K562 (cell line): ENCODE results near the gene ARF4. TPM values are rescaled to one million over a fixed set of nuclear protein-coding genes. Genes with fewer than 3 reads are reported as not detected.
A peak's percentile ranks its signal among the peaks of the same experiment; 100 is the strongest.

Source experiments
- BHLHE40 ChIP-seq: IDR thresholded peaks from 2 replicates; pipeline ENCODE4 v1.6.1; 2011; ENCODE audit warnings: low read length, improper control_type of control experiment
- CXXC5 ChIP-seq: fragments of 250-450 bp; sonication (Bioruptor Pico); IDR thresholded peaks from 2 replicates; pipeline ENCODE4 v1.8.0; 2022; ENCODE audit warnings: inconsistent platforms, mild to moderate bottlenecking, moderate library complexity
- ETV5 ChIP-seq: sonication (generic); formaldehyde crosslinking; IDR thresholded peaks from 2 replicates; pipeline ENCODE4 v1.4.0; 2020; ENCODE audit warnings: low read depth, mild to moderate bottlenecking, missing genetic modification reagents
- GABPB1 ChIP-seq: sonication (generic); formaldehyde crosslinking; IDR thresholded peaks from 2 replicates; pipeline ENCODE4 v1.8.0; 2022; ENCODE audit warnings: mild to moderate bottlenecking, missing genetic modification reagents
- HINFP ChIP-seq: fragments of 450-650 bp; conservative IDR thresholded peaks from 2 replicates; pipeline ENCODE4 v1.6.1; 2016; ENCODE audit warnings: missing genetic modification characterization, low read depth, mild to moderate bottlenecking, control low read depth, missing compliant biosample characterization
- MAFK ChIP-seq: IDR thresholded peaks from 2 replicates; pipeline ENCODE4 v1.6.1; 2011; ENCODE audit warnings: low read length, improper control_type of control experiment
- MEIS2 ChIP-seq: fragments of 450-650 bp; IDR thresholded peaks from 2 replicates; pipeline ENCODE4 v1.6.1; 2014; ENCODE audit warnings: mild to moderate bottlenecking; ENCODE audit not compliant: partially characterized antibody
- MTA1 ChIP-seq: fragments of 450-650 bp; IDR thresholded peaks from 2 replicates; pipeline ENCODE4 v1.6.1; 2017; ENCODE audit warnings: borderline replicate concordance
- NCOA2 ChIP-seq, 2 experiments: fragments of 450-650 bp; IDR thresholded peaks; 2 replicates each; pipeline ENCODE4 v1.6.1; 2018; ENCODE audit warnings: mild to moderate bottlenecking in 2 of 2, moderate library complexity in 1 of 2; ENCODE audit not compliant: partially characterized antibody in 2 of 2
- NFYB ChIP-seq: IDR thresholded peaks from 2 replicates; pipeline ENCODE4 v1.6.1; 2011; ENCODE audit warnings: mild to moderate bottlenecking, moderate library complexity; ENCODE audit not compliant: insufficient read length; ENCODE audit errors: extremely low read depth
- NR2C2 ChIP-seq, 2 experiments: fragments of 200-800 bp in 1 of 2; sonication (Bioruptor generic) in 1 of 2; sonication (generic) in 1 of 2; formaldehyde crosslinking in 1 of 2; IDR thresholded peaks; 2 replicates each; pipeline versions ENCODE4 v1.6.1 to v1.8.0; 2016 to 2022; ENCODE audit warnings: mild to moderate bottlenecking in 1 of 2, missing compliant biosample characterization in 1 of 2, missing genetic modification characterization in 1 of 2, missing genetic modification reagents in 1 of 2
- SIN3B ChIP-seq: fragments of 450-650 bp; IDR thresholded peaks from 2 replicates; pipeline ENCODE4 v1.6.1; 2017; ENCODE audit warnings: low read depth, mild to moderate bottlenecking, moderate library complexity
- SOX6 ChIP-seq: fragments of 450-650 bp; IDR thresholded peaks from 2 replicates; pipeline ENCODE4 v1.6.1; 2014; ENCODE audit warnings: mild to moderate bottlenecking
- SRSF1 ChIP-seq: fragments of 200-400 bp; formaldehyde crosslinking; IDR thresholded peaks from 2 replicates; pipeline ENCODE4 v1.6.1; 2017; ENCODE audit warnings: mild to moderate bottlenecking, low read depth, low read length, moderate library complexity
- ZNF766 ChIP-seq: fragments of 200-800 bp; sonication (Bioruptor generic); conservative IDR thresholded peaks from 2 replicates; pipeline ENCODE4 v1.6.1; 2016; ENCODE audit warnings: missing genetic modification characterization, missing compliant biosample characterization
- ZNF79 ChIP-seq: fragments of 250-450 bp; sonication (Bioruptor Pico); IDR thresholded peaks from 2 replicates; pipeline ENCODE4 v1.4.0; 2020; ENCODE audit warnings: low read depth, mild to moderate bottlenecking, moderate library complexity
- polyA plus RNA-seq, 8 experiments: library from polyadenylated mRNA; depleted of rRNA in 4 of 8; stranded (reverse) in 5 of 8; unstranded in 3 of 8; fragments of >200 nt; fragmentation: Nextera tagmentation in 2 of 8; fragmentation: Illumina TruSeq in 1 of 8; extraction: Ambion mirVana in 2 of 8; extraction: Trizol in 1 of 8; gene quantifications; 2 replicates each; pipeline versions ENCODE4 v1.2.1 to v1.2.3, GENCODE V29; 2011 to 2014; ENCODE audit warnings: inconsistent platforms in 1 of 8, missing spikeins in 1 of 8
- total RNA-seq, 7 experiments: library from RNA; depleted of rRNA in 6 of 7; stranded (reverse); fragments of >200 nt in 6 of 7; fragmentation: Illumina TruSeq in 2 of 7; extraction: Trizol in 2 of 7; gene quantifications; 2 replicates each; pipeline versions ENCODE4 v1.2.1 to v1.2.3, GENCODE V29; 2011 to 2021; ENCODE audit warnings: low replicate concordance in 1 of 7
- TF ChIP-seq, protein P1 (sequence below): sonication (generic); formaldehyde crosslinking; IDR thresholded peaks from 2 replicates; pipeline ENCODE4 v1.9.0; 2022; ENCODE audit warnings: mild to moderate bottlenecking, missing genetic modification reagents
- TF ChIP-seq, protein P2 (sequence below), 2 experiments: fragments of 450-650 bp; IDR thresholded peaks; 2 replicates each; pipeline ENCODE4 v1.6.1; 2016

The ARF4 gene
- total and polyA plus RNA-seq, 9 of the 15 experiments (the other 6 are each of a cell fraction or from before 2014, with no cell fraction given): 41.1 to 273 (median 83.8) TPM

GRCh38 chr3:57597127-57597923, at the start of gene ARF4 (continued):
- TF ChIP-seq ZNF766 (CRISPR knock-in tag) (0 out of 2 replicates have a peak, but pooled peaks have one; percentile 14), MAFK (peak; percentile 41), NR2C2 (CRISPR knock-in tag; IDR thresholded peaks at IDR 0.05) (0 out of 2 replicates have a peak, but pooled peaks have one; percentile 40), NR2C2 (tag; IDR thresholded peaks at IDR 0.05) (peak; percentile 80), NFYB (peak; percentile 34), SIN3B (0 out of 2 replicates have a peak, but pooled peaks have one; percentile 13), GABPB1 (CRISPR knock-in tag) (peak; percentile 95), CXXC5 (CRISPR knock-in tag) (peak; percentile 84), ZNF79 (no peak), HINFP (peak; percentile 77), MTA1 (peak; percentile 65; the same call in 1 of the 2 replicates), SOX6 (peak; percentile 48; the same call in 1 of the 2 replicates), SRSF1 (no peak), ETV5 (peak; percentile 93), BHLHE40 (peak; percentile 58), MEIS2 (peak; percentile 87), NCOA2 (IDR thresholded peaks at IDR 0.05; ENCODE audit: partially characterized antibody in 2 of 2) (no peak)
- TF ChIP-seq, protein P1, sequence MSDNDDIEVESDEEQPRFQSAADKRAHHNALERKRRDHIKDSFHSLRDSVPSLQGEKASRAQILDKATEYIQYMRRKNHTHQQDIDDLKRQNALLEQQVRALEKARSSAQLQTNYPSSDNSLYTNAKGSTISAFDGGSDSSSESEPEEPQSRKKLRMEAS (CRISPR knock-in tag): peak; percentile 82
- TF ChIP-seq, protein P2, sequence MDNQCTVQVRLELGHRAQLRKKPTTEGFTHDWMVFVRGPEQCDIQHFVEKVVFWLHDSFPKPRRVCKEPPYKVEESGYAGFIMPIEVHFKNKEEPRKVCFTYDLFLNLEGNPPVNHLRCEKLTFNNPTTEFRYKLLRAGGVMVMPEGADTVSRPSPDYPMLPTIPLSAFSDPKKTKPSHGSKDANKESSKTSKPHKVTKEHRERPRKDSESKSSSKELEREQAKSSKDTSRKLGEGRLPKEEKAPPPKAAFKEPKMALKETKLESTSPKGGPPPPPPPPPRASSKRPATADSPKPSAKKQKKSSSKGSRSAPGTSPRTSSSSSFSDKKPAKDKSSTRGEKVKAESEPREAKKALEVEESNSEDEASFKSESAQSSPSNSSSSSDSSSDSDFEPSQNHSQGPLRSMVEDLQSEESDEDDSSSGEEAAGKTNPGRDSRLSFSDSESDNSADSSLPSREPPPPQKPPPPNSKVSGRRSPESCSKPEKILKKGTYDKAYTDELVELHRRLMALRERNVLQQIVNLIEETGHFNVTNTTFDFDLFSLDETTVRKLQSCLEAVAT (IDR thresholded peaks at IDR 0.05): peak; percentile 82 to 90
